ENCODE measurements around the gene GBP1. TPM values are rescaled to one million over a fixed set of nuclear protein-coding genes. Genes with fewer than 3 reads are reported as not detected.
"Not testable (repeated sequence)": the region's sequence is repeated elsewhere in the genome, so short reads cannot be mapped to it uniquely, and the experiment has no call there.

Gene GBP1, protein sequence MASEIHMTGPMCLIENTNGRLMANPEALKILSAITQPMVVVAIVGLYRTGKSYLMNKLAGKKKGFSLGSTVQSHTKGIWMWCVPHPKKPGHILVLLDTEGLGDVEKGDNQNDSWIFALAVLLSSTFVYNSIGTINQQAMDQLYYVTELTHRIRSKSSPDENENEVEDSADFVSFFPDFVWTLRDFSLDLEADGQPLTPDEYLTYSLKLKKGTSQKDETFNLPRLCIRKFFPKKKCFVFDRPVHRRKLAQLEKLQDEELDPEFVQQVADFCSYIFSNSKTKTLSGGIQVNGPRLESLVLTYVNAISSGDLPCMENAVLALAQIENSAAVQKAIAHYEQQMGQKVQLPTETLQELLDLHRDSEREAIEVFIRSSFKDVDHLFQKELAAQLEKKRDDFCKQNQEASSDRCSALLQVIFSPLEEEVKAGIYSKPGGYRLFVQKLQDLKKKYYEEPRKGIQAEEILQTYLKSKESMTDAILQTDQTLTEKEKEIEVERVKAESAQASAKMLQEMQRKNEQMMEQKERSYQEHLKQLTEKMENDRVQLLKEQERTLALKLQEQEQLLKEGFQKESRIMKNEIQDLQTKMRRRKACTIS
- total RNA-seq: 1.2 TPM

DNA sequence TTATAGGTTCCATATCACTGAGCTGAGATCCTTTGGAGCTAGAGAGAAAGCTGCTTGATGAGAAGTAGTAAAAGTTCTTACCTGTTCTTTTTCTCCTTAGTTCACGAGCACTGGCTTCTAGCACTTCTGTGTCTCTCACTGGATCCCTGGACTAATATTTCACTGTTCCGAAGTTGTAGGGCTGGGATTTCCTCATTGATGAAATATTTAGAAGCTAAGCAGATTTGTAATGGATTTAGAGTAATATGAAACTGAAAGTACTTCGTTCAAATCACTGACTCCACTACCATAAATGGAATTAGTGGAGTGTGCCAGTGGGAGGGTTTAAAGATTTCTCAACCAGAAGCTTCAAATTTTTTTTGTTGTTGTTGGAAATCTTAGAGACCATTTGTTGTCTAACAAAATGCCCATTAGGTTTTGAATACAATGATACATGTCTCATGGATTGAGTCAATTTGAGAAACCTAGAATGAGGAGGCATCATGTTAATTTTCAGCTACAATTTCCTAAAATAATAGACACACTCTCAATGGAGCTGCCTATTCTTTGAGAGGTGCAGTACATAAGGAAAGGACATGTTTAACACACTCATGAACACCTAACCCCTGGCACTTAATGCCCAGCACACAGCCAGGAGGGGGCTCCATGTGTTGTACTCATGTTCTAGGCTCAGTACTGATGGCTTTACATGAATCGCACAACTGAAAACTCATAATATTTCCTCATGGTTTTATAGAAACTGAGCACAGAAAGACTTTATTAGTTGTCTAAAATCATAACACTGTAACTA is at the start of gene GBP1:
GBP1 (minus strand) TSS at position 130 of the 790 bp plus-strand sequence. CDS start 1,974 bp downstream, outside the sequence.
- FAIRE-seq (peak; percentile 57), DNase-seq (ENCODE audit: low spot score in 2 of 2) (no peak)

DNA sequence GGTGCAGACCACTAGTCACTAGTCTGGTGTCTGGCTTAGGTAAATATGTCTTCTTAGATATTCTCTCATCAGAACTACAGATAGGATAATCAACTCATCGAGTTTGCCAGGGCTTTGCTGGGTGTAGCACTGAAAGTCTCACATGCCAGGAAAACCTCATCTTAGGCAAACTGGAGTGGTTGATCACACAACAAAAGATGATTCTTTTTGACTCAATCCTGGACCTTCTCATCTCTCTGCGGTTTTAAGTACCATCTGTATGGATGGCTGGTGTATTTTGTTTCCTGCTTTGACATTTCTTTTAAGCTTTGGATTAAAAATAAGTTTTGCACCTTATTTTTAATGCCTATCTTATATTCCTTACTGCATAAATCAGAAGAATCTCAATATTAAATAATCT is 49.7 kb upstream of the GBP1 start:
- DNase-seq (ENCODE audit: low spot score in 2 of 2) (no peak), FAIRE-seq (no peak)

DNA sequence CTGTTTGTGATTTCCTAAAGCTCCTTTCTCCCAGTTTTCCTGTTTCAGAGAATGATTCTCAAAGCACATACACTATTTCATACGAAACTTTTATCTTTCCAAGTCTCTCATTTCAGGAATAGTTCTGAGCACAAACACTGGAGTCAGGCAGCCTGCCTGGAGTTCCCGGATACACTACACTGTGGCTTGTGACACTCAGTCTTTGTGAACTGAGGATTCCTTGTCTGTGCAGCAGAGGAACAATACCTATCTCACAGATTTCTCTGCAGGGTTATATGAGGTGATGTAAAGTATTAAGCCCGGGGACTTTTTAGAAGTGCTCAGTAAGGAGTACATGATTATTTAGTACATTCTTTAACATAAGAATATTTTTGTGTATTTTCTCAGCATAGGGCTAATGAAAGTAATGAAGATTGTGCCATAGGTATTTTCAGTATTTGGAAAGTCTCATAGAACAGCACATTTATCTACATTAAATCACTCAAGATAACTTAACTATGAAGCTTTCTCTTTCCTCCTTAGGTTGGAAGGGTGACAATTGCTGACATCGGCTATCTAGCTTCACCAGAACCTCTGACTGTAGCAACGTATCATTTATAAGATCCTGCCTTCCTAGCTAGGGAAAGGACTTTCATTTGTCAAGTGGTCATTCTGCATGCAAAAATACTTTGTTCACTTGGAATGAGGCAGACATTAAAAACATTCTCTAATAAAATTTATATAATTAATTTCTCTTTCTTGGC is 48.0 kb upstream of the GBP1 start:
- no peak for FAIRE-seq

DNA sequence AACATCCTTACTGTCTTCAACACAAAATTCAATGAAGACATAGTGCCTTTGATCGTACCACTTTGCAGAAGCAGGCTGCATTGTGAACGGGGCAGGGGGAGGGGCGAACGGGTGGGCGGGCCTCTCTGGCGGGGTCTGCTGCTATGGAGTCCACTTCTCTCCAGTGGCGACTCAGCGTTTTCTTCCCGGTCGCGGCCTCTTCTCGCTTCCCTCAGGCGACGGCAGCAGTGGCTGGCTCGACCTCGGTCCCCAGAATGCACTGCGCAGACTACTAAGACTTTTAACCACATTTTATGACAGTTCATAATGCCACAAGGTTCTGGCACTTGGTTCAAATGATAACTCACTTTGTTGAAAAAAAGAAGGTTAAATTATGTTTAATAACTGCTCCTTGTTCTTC is 39.7 kb upstream of the GBP1 start:
- no peak for FAIRE-seq
- DNase-seq (ENCODE audit: low spot score in 2 of 2): no peak

More for the DNA sequence above, 48.0 kb upstream of the GBP1 start:
- DNase-seq (ENCODE audit: low spot score in 2 of 2): no peak

DNA sequence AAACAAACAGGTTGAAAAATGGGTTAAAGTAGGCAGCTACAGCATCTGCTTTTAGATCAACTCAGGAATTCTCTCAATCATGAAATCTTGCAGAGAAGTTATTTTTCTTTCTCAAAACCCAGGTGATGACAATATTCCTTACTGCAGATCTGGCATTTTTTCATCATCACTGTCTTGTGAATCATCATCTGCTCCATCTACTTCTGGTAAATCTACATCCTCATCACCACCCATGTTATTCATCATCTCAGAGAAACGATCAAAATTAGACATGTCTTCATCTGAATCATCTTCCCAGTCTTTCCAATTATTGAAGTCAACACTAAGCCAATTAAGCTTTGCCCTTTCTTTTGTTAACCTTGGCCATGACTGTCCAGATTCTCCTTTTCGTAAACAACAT is 39.1 kb upstream of the GBP1 start:
- no peak for FAIRE-seq
- no peak for DNase-seq (ENCODE audit: low spot score in 2 of 2)

DNA sequence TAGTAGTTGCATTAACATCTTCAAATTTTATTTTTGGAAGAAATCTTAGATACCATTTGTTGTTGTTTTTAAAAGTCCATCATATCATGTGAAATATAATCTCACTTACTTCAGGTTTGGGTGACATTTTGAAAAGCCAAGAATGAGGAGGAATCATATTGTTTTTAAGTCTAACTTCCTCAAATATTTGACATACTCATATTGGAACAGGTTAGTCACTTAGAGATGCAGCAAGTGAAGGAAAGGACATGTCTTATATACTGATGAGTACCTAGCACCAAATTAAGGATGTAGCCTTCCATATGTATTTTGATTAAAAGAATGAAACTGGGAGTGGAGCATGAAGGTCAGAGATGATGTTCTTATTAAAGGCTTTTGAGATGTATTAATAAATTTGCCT is 37.0 kb upstream of the GBP1 start:
- FAIRE-seq: no peak
- no peak for DNase-seq (ENCODE audit: low spot score in 2 of 2)

DNA sequence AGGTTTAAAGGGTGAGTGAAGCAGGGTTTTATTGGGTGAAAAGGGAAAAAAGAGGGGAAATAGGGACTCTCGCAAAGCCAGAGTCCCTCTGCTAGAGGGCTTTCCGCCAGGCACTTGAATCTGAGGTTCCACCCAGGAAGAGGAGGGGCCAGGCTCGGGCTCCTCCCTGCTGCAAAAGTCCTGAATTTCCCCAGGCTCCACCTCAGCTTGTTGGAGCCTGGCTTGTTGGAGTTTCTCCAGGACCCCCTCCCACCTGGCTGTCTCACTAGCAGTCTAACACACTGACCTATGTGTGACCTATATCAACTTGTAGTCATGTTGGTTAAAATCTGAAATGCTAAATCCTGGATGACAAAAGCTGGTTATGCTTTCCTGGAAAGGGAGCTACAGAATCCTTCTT is 35.4 kb upstream of the GBP1 start:
- no peak for FAIRE-seq
- no peak for DNase-seq (ENCODE audit: low spot score in 2 of 2)

DNA sequence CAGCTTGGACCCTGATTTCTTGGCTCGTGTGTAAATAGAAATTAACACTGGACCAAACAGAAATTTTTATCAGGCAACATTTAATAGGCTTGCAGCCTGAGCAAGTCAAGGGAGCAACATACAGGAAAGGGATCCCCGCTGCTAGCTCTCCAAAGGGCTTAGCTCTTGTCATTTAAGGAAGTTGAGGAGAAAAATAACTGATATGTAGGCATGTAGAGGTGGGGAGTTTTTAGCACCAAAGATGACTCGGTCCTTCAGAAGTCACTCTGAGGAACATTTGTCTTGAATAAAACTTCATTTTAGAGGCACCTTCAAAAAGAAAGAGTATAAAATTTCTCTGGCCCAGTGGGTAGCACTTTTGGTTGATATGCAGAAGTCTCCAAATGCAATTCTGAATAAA is 33.8 kb upstream of the GBP1 start:
- DNase-seq (ENCODE audit: low spot score in 2 of 2): no peak
- no peak for FAIRE-seq

DNA sequence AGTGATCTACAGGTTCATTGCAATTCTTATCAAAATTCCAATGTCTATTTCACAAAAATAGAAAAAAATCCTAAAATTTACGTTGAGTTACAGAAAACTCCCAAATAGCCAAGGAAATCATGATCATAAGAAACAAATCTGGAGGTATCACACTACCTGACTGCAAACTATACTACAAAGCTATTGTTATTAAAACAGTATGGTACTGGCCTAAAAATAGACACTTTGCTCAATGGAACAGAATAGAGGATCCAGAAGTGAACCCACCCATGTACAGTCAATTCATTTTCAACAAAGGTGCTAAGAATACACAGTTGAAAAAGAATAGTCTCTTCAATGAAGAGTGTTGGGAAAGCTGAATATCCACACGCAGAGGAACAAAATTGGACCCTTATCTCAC is 30.7 kb upstream of the GBP1 start:
- no peak for FAIRE-seq
- no peak for DNase-seq (ENCODE audit: low spot score in 2 of 2)

DNA sequence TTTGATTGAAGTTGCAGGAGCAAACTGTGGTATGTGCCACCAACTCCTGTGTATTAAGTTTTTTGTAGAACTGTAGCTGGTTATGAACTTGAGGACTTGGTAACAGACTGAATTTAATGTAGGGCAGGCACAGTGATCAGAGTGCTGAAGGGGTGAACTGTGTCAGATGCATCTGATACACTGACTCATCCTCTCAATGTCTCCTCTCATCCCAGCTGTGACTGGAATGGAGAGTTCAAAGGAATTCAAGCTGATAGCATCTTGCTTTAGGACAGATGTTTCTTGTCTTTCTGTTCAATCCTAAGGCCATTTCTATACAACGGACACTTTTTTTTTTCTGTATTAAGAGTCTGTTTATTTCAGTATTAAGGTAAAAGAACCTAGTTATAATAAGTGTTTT is 25.0 kb upstream of the GBP1 start:
- FAIRE-seq (no peak), DNase-seq (ENCODE audit: low spot score in 2 of 2) (no peak)

DNA sequence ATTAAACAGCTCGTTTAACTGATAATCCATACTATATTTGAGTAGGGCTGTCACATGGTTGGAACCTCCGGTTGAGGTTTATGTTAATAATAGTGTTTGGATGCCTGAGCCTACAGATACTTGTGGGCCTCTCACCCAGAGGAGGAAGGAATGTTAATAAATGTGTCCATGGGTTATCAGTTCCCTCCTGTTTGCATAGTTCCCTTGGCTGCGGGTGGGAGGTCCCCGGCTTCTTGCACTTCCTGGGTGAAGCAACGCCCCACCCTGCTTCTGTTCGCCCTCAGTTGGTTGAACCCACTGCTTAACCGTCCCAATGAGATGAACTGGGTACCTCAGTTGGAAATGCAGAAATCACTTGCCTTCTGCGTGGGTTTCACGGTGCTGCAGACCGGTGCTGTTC is 23.6 kb upstream of the GBP1 start:
- DNase-seq (ENCODE audit: low spot score in 2 of 2): no peak
- FAIRE-seq: no peak

DNA sequence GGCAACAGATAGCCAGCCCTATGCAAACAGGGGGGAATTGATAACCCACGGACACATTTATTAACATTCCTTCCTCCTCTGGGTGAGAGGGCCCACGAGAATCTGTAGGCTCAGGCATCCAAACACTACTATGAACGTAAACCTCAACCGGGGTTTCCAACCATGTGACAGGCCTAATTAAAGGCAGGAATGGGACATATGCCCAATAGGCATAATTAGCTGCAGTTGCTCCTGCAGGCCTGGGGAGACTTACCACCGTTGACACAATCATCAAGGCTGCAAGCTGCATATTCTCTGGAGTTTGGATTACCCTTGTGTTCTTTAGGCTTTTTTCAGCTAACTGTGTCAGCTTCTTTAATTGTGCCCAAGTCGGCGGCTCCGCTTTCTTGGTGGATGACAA is 22.2 kb upstream of the GBP1 start:
- no peak for DNase-seq (ENCODE audit: low spot score in 2 of 2)
- FAIRE-seq: no peak

DNA sequence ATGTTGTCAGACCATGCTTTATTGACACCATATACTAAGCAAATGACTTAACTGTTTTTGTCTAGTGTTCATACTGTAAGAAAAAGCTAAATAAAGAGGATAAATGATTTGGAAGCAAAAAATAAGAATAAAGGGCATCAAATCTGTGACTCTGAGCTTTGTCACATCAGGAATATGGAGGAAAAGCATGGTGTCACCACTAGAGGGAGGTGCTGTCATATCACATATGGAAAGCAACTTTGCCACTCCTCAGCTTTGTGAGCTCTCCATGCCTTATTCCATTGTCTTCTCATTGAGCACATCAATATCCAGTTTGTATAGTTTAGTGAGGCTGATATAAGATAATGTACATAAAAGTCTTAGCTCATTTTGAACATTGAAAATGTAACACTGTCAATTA is 20.8 kb upstream of the GBP1 start:
- peak in 1 of 2 donors; percentile 16 for DNase-seq (ENCODE audit: low spot score in 2 of 2)
- no peak for FAIRE-seq

DNA sequence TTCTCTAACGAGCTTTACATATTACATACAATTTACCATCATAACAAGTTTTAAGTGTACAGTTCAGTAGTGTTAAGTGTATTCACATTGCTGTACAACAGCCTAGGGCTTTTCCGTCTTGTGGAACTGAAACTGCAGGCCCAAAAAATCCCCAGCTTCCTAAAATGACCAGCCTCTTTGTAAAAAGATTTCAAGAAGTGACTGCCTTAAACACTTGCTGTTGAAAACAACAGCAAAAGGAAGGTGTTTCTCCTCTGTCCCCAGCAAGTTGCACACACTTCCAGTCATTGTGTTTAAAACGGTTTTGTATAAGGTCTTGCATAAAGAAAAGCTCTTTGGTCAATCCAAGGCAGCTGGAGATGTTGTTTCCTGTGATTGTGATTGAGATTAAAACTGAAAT is 16.0 kb upstream of the GBP1 start:
- DNase-seq (ENCODE audit: low spot score in 2 of 2): no peak
- FAIRE-seq: no peak

DNA sequence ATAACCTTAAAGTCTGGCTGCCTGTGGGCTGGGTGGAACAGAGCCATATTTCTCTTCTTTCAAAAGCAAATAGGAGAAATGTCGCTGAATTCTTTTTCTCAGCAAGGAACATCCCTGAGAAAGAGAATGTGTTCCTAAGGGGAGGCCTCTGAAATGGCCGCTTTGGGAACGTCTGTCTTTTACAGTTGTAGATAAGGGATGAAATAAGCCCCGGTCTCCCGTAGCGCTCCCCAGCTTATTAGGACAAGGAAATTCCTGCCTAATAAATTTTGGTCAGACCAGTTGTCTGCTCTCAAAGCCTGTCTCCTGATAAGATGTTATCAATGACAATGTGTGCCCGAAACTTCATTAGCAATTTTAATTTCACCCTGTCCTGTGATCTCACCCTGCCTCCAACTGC is 15.1 kb upstream of the GBP1 start:
- DNase-seq (ENCODE audit: low spot score in 2 of 2); FAIRE-seq: not testable (repeated sequence)

DNA sequence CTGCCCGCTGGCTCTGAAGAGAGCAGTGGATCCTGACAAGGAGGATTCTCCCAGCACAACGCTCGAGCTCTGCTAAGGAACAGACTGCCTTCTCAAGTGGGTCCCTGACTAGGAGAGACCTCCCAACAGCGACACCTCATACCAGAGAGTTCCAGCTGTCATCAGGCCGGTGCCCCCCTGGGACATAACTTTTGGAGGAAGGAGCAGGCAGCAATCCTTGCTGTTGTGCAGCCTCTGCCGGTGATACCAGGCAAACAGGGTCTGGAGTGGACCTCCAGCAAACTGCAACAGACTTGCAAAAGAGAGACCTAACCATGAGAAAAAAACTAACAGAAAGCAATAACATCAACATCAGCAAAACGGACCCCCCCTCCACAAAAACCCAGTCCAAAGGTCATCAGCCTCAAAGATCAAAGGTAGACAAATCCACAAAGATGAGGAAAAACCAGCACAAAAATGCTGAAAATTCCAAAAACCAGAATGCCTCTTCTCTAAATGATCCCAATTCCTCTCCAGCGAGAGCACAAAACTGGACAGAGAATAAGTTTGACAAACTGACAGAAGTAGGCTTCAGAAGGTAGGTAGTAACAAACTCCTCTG is 7.6 kb upstream of the GBP1 start:
- not testable (repeated sequence) for DNase-seq (ENCODE audit: low spot score in 2 of 2); FAIRE-seq

DNA sequence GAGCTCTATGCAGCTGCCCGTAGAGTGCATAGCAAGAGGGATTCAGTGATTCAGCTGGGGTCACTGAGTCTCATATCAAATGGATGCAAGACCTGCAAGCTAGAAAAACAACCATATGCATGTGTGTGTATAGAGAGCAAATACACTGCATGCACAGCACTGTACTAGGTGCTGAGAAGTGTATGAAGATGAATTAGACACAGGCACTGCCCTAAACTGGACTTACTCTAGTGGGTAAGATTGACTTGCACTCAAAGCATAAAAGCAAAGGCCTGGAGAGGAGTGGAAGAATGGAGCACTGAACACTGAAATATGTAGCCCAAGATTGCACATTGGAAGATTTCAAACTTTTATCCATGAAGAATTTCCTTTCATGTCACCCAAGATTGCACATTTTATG is 5.5 kb upstream of the GBP1 start:
- no peak for FAIRE-seq
- DNase-seq (ENCODE audit: low spot score in 2 of 2): no peak

DNA sequence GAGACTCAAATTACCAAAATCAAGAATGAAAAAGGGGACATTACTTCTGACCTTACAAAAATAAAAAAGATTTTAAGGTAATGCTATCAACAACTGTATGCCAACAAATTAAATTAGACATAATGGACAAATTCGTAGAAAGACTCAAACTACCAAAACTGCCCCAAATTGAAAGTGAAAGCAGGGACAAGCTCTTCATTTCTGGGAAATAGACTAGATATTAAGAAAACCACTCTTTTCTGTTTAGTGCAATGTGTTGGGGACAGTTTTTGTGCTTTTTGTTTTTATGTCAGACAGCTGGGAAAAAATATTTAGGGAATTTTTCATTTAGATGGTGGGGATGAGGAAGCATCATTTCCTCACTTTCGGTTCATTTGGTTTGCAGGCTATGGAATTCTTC is 4.9 kb upstream of the GBP1 start:
- no peak for FAIRE-seq
- DNase-seq (ENCODE audit: low spot score in 2 of 2): no peak

DNA sequence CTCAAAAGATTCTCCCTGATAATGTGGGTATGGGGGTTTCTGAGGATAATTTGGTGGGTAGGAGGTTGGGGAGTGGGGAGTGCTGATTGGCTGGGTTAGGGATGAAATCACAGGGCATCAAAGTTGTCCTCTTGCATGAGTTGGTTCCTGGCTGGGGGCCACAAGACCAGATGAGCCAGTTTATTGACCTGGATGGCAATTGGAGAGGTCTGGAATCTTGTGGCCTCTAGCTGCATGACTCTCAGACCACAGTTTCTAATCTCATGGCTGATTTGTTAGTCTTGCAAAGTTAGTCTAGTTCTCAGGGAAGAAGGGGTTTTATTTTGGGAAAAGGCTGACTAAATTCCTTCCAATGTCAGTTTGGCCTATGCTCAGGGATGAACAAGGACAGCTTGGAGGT is 3.3 kb upstream of the GBP1 start:
- DNase-seq (ENCODE audit: low spot score in 2 of 2): no peak
- no peak for FAIRE-seq

DNA sequence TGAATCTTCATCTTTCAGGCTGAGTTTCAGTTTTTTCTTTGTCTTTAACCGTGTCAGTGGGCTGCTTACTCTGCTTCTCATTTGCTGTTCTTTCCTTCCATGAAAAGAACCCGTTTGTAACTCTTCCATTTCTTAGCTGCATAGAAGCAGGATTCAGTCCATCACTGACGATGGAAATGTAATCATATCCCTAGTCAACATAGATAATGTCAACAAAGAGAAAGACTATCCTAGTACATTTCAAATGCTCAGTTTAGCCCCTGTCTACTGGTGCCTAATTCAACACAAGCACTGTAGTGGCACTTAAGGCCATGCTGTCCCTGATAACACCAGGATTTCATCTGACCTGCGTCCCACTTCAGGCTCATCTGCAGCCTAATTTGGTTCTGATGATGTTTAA is 376 bp downstream of the GBP1 start:
- FAIRE-seq: no peak

More for the DNA sequence above, 376 bp downstream of the GBP1 start:
- DNase-seq (ENCODE audit: low spot score in 2 of 2): no peak
